K562 (cell line): ENCODE results near the gene TPI1. TPM values are rescaled to one million over a fixed set of nuclear protein-coding genes. Genes with fewer than 3 reads are reported as not detected.

ENCODE experiments used
- CBX1 ChIP-seq: sonication (generic); IDR thresholded peaks from 2 replicates; pipeline ENCODE4 v1.6.1; 2016; ENCODE audit warnings: antibody characterized with exemption, low read depth, mild to moderate bottlenecking
- CEBPB ChIP-seq: fragments of 450-650 bp; IDR thresholded peaks from 2 replicates; pipeline ENCODE4 v1.6.1; 2016; ENCODE audit warnings: missing genetic modification characterization, missing compliant biosample characterization
- CTBP1 ChIP-seq: fragments of 450-650 bp; IDR thresholded peaks from 2 replicates; pipeline ENCODE4 v1.6.1; 2016; ENCODE audit warnings: borderline replicate concordance
- DNMT1 ChIP-seq: fragments of 450-650 bp; IDR thresholded peaks from 2 replicates; pipeline ENCODE4 v1.6.1; 2016; ENCODE audit warnings: antibody characterized with exemption, mild to moderate bottlenecking
- GMEB1 ChIP-seq: fragments of 250-450 bp; sonication (Bioruptor Pico); IDR thresholded peaks from 2 replicates; pipeline ENCODE4 v1.4.0; 2020; ENCODE audit warnings: mild to moderate bottlenecking
- HCFC1 ChIP-seq: IDR thresholded peaks from 2 replicates; pipeline ENCODE4 v1.6.1; 2012; ENCODE audit warnings: low read depth, low read length, improper control_type of control experiment
- HDAC2 ChIP-seq: fragments of 450-650 bp; IDR thresholded peaks from 2 replicates; pipeline ENCODE4 v1.6.1; 2016; ENCODE audit warnings: mild to moderate bottlenecking
- HDGF ChIP-seq: fragments of 450-650 bp; IDR thresholded peaks from 2 replicates; pipeline ENCODE4 v1.6.1; 2016
- HNRNPH1 ChIP-seq: fragments of 200-400 bp; formaldehyde crosslinking; optimal IDR thresholded peaks from 2 replicates; pipeline ENCODE3; 2017; ENCODE audit warnings: low read depth, mild to moderate bottlenecking, low read length, moderate library complexity
- HNRNPL ChIP-seq: fragments of 200-400 bp; formaldehyde crosslinking; IDR thresholded peaks from 2 replicates; pipeline ENCODE4 v1.6.1; 2017; ENCODE audit warnings: low read depth, mild to moderate bottlenecking, low read length
- JUND ChIP-seq, 2 experiments: IDR thresholded peaks; 2 replicates in 1 of 2; 3 replicates in 1 of 2; pipeline ENCODE4 v1.6.1; 2011; ENCODE audit warnings: borderline replicate concordance in 2 of 2, low read depth in 2 of 2, low read length in 2 of 2, improper control_type of control experiment in 1 of 2, missing biosample characterization in 1 of 2, missing genetic modification characterization in 1 of 2, missing genetic modification reagents in 1 of 2
- KAT8 ChIP-seq: fragments of 450-650 bp; IDR thresholded peaks from 2 replicates; pipeline ENCODE4 v1.6.1; 2016; ENCODE audit warnings: low read depth, mild to moderate bottlenecking
- KDM1A ChIP-seq, 2 experiments: fragments of 450-650 bp; IDR thresholded peaks; 2 replicates each; pipeline ENCODE4 v1.6.1; 2016; ENCODE audit warnings: mild to moderate bottlenecking in 2 of 2
- MAFF ChIP-seq: IDR thresholded peaks from 2 replicates; pipeline ENCODE4 v1.6.1; 2012; ENCODE audit warnings: low read length, improper control_type of control experiment
- MTA3 ChIP-seq: fragments of 450-650 bp; formaldehyde crosslinking; IDR thresholded peaks from 2 replicates; pipeline ENCODE4 v1.6.1; 2017; ENCODE audit warnings: mild to moderate bottlenecking, borderline replicate concordance
- NFE2 ChIP-seq: IDR thresholded peaks from 2 replicates; pipeline ENCODE4 v1.6.1; 2014; ENCODE audit warnings: antibody characterized with exemption, low read depth
- PHB2 ChIP-seq: fragments of 450-650 bp; IDR thresholded peaks from 2 replicates; pipeline ENCODE4 v1.6.1; 2017; ENCODE audit warnings: low read depth
- POLR2AphosphoS2 ChIP-seq: IDR thresholded peaks from 2 replicates; pipeline ENCODE4 v1.6.1; 2012; ENCODE audit warnings: low read length, improper control_type of control experiment
- RAD51 ChIP-seq: fragments of 450-650 bp; IDR thresholded peaks from 2 replicates; pipeline ENCODE4 v1.7.1; 2016; ENCODE audit warnings: low read depth, mild to moderate bottlenecking, borderline replicate concordance
- RBM25 ChIP-seq: fragments of 200-400 bp; formaldehyde crosslinking; IDR thresholded peaks from 2 replicates; pipeline ENCODE4 v1.6.1; 2018; ENCODE audit warnings: low read length, low read depth, moderate library complexity; ENCODE audit not compliant: severe bottlenecking
- SETDB1 ChIP-seq: IDR thresholded peaks from one replicate; pipeline ENCODE4 v1.6.1; 2012; ENCODE audit warnings: low read length, control low read depth, inconsistent platforms
- SMAD1 ChIP-seq: fragments of 150-350 bp; IDR thresholded peaks from 2 replicates; pipeline ENCODE4 v1.6.1; 2014; ENCODE audit warnings: low read length, low read depth; ENCODE audit not compliant: partially characterized antibody
- SMARCE1 ChIP-seq: fragments of 450-650 bp; IDR thresholded peaks from 2 replicates; pipeline ENCODE4 v1.7.1; 2016; ENCODE audit warnings: mild to moderate bottlenecking
- TAF9B ChIP-seq: fragments of 450-650 bp; IDR thresholded peaks from 2 replicates; pipeline ENCODE4 v1.6.1; 2018; ENCODE audit warnings: mild to moderate bottlenecking; ENCODE audit not compliant: partially characterized antibody
- ZBTB9 ChIP-seq: fragments of 450-650 bp; formaldehyde crosslinking; IDR thresholded peaks from 2 replicates; pipeline ENCODE4 v1.4.0; 2020; ENCODE audit warnings: mild to moderate bottlenecking, moderate library complexity
- ZNF143 ChIP-seq: sonication (generic); formaldehyde crosslinking; IDR thresholded peaks from 2 replicates; pipeline ENCODE4 v1.9.0; 2022; ENCODE audit warnings: mild to moderate bottlenecking, missing genetic modification reagents
- ZNF212 ChIP-seq: fragments of 450-650 bp; formaldehyde crosslinking; IDR thresholded peaks from 2 replicates; pipeline ENCODE4 v1.4.0; 2020; ENCODE audit warnings: mild to moderate bottlenecking
- ZNF354B ChIP-seq: fragments of 250-450 bp; sonication (Bioruptor Pico); IDR thresholded peaks from 2 replicates; pipeline ENCODE4 v1.4.0; 2020
- ZNF561 ChIP-seq: fragments of 450-650 bp; formaldehyde crosslinking; conservative IDR thresholded peaks from 2 replicates; pipeline ENCODE4 v1.4.0; 2020; ENCODE audit warnings: mild to moderate bottlenecking, moderate library complexity
- ZNF717 ChIP-seq: fragments of 250-450 bp; sonication (Bioruptor Pico); IDR thresholded peaks from 2 replicates; pipeline ENCODE4 v1.5.0; 2021
- polyA plus RNA-seq, 8 experiments: library from polyadenylated mRNA; depleted of rRNA in 4 of 8; stranded (reverse) in 5 of 8; unstranded in 3 of 8; fragments of >200 nt; fragmentation: Nextera tagmentation in 2 of 8; fragmentation: Illumina TruSeq in 1 of 8; extraction: Ambion mirVana in 2 of 8; extraction: Trizol in 1 of 8; gene quantifications; 2 replicates each; pipeline versions ENCODE4 v1.2.1 to v1.2.3, GENCODE V29; 2011 to 2014; ENCODE audit warnings: inconsistent platforms in 1 of 8, missing spikeins in 1 of 8
- total RNA-seq, 7 experiments: library from RNA; depleted of rRNA in 6 of 7; stranded (reverse); fragments of >200 nt in 6 of 7; fragmentation: Illumina TruSeq in 2 of 7; extraction: Trizol in 2 of 7; gene quantifications; 2 replicates each; pipeline versions ENCODE4 v1.2.1 to v1.2.3, GENCODE V29; 2011 to 2021; ENCODE audit warnings: low replicate concordance in 1 of 7

Gene TPI1
- total and polyA plus RNA-seq, 9 of the 15 experiments (the other 6 are each of a cell fraction or from before 2014, with no cell fraction given), result 662 to 4,971 (median 892) TPM

- 0 out of 2 replicates have a peak, but pooled peaks have one; percentile 68 for TF ChIP-seq POLR2AphosphoS2
- TF ChIP-seq RAD51, result peak; percentile 82
- no peak for TF ChIP-seq PHB2
- peak; percentile 27; the same call in 1 of the 2 replicates for TF ChIP-seq HDAC2
- peak; percentile 95 for TF ChIP-seq MTA3
- no peak for TF ChIP-seq HNRNPH1
- peak; percentile 93 for TF ChIP-seq TAF9B
- TF ChIP-seq HNRNPL, result no peak
- TF ChIP-seq KAT8, result no peak
- TF ChIP-seq HCFC1, result peak; percentile 17; the same call in 1 of the 2 replicates
- TF ChIP-seq ZNF143 (CRISPR knock-in tag), result no peak
- no peak; the same call in 1 of the 2 replicates for TF ChIP-seq CBX1
- TF ChIP-seq ZBTB9 (CRISPR knock-in tag), result 0 out of 2 replicates have a peak, but pooled peaks have one; percentile 19
- no peak for TF ChIP-seq RBM25
- peak; percentile 82 for TF ChIP-seq CTBP1
- TF ChIP-seq NFE2, result peak; percentile 100
- TF ChIP-seq MAFF, result peak; percentile 89
- TF ChIP-seq SMARCE1, result peak; percentile 36; the same call in 1 of the 2 replicates
- no peak for TF ChIP-seq HDGF
- peak; percentile 99 for TF ChIP-seq CEBPB (tag)
- TF ChIP-seq ZNF354B, result no peak
- TF ChIP-seq JUND (IDR thresholded peaks at IDR 0.05; ENCODE audit: borderline replicate concordance, low read depth, low read length), result peak; percentile 56
- peak; percentile 48; the same call in 1 of the 3 replicates for TF ChIP-seq JUND (tag; IDR thresholded peaks at IDR 0.05; ENCODE audit: borderline replicate concordance, low read depth, low read length)
- no peak for TF ChIP-seq SETDB1
- TF ChIP-seq GMEB1, result peak; percentile 76
- TF ChIP-seq ZNF561 (CRISPR knock-in tag), result no peak
- TF ChIP-seq SMAD1, result no peak
- TF ChIP-seq DNMT1, result no peak
- TF ChIP-seq KDM1A (IDR thresholded peaks at IDR 0.05), result no peak
- no peak for TF ChIP-seq ZNF717 (CRISPR knock-in tag)
- 0 out of 2 replicates have a peak, but pooled peaks have one; percentile 11 for TF ChIP-seq ZNF212 (CRISPR knock-in tag)
Observed at GRCh38 chr12:6890789-6891645, 23.7 kb downstream of the TPI1 start (continued).
